NB4 (cell line): ENCODE results near the gene TCF12.

ENCODE experiments used
- MAX ChIP-seq: IDR thresholded peaks from 2 replicates; pipeline ENCODE4 v1.6.1; 2011; ENCODE audit warnings: low read depth, low read length
- TF ChIP-seq, protein P1 (sequence below): IDR thresholded peaks from one replicate; pipeline ENCODE4 v1.5.1; 2012; ENCODE audit warnings: low read depth, low read length

DNA sequence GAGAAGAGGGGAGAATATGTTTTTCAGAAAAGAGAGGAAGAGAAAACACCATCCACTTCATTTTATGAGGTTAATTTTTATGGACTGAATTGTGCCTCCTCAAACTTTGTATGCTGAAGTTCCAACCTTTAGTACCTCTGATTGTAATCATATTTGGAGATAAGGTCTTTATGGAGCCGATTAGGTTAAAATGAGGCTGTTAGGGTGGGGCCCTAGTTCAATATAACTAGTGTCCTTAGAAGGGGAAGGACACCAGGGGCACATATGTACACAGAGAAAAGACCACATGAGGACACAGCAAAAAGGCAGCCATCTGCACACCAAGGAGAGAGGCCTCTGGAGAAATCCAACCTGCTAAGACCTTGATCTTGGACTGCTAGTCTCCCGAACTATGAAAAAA, 38.9 kb upstream of the TCF12 start:
- TF ChIP-seq, protein P1, sequence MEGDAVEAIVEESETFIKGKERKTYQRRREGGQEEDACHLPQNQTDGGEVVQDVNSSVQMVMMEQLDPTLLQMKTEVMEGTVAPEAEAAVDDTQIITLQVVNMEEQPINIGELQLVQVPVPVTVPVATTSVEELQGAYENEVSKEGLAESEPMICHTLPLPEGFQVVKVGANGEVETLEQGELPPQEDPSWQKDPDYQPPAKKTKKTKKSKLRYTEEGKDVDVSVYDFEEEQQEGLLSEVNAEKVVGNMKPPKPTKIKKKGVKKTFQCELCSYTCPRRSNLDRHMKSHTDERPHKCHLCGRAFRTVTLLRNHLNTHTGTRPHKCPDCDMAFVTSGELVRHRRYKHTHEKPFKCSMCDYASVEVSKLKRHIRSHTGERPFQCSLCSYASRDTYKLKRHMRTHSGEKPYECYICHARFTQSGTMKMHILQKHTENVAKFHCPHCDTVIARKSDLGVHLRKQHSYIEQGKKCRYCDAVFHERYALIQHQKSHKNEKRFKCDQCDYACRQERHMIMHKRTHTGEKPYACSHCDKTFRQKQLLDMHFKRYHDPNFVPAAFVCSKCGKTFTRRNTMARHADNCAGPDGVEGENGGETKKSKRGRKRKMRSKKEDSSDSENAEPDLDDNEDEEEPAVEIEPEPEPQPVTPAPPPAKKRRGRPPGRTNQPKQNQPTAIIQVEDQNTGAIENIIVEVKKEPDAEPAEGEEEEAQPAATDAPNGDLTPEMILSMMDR: no peak
- TF ChIP-seq MAX: no peak
